ENCODE data around the gene EML5. TPM values are rescaled to one million over a fixed set of nuclear protein-coding genes. Genes with fewer than 3 reads are reported as not detected.

Gene EML5
- total RNA-seq, 1 donor from 2014 or later, result 2.0 TPM

DNA sequence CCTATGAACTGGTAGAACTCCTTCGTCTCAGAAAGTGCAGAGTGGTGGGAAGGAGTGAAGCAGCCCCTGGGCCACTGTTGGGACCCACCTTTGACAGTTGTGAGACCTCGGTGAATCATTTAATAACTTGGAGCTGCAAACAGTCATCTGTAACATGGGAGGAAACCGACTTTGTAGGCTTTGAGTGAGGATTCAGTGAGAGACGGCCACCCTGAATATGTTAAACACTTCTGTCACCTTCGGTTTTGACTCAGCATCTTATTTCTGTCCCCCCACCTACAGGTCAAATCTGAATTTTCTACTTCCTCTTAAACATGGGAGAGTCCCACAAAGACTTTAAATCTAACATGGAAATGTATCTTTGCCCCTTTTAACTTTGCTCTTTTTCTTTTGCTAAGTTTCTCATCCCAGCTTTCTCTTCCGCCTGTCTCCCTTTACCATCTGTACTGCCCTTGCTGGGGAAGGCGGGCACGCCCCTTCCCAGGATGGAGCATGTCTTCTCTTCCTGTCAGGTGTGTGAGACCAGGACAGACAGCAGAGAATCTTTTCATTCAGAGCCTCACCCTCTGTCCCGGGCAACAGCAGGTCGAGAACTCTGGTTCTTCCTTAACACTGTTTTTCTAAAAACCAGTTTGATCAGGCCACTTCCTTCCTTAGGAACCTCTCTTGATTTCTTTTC is 192.9 kb downstream of the EML5 start:
- TF ChIP-seq, protein P1, sequence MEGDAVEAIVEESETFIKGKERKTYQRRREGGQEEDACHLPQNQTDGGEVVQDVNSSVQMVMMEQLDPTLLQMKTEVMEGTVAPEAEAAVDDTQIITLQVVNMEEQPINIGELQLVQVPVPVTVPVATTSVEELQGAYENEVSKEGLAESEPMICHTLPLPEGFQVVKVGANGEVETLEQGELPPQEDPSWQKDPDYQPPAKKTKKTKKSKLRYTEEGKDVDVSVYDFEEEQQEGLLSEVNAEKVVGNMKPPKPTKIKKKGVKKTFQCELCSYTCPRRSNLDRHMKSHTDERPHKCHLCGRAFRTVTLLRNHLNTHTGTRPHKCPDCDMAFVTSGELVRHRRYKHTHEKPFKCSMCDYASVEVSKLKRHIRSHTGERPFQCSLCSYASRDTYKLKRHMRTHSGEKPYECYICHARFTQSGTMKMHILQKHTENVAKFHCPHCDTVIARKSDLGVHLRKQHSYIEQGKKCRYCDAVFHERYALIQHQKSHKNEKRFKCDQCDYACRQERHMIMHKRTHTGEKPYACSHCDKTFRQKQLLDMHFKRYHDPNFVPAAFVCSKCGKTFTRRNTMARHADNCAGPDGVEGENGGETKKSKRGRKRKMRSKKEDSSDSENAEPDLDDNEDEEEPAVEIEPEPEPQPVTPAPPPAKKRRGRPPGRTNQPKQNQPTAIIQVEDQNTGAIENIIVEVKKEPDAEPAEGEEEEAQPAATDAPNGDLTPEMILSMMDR (IDR thresholded peaks at IDR 0.05; ENCODE audit: unreplicated experiment), result no peak
- peaks cover 61% of the 10 kb centered on the region for H3K36me3 Mint-ChIP-seq
- H3K27ac Mint-ChIP-seq, result peak overlapping the region; percentile 19
- no peak overlapping the region for H3K4me3 Mint-ChIP-seq
- peaks cover 7% of the 10 kb centered on the region for H3K4me1 Mint-ChIP-seq
- no peaks in the 10 kb centered on the region for H3K27me3 Mint-ChIP-seq (ENCODE audit: low read depth)
- no peaks in the 10 kb centered on the region for H3K9me3 Mint-ChIP-seq
- DNase-seq (ENCODE audit: low spot score in 2 of 2, unreplicated experiment in 2 of 2), result no peak

DNA sequence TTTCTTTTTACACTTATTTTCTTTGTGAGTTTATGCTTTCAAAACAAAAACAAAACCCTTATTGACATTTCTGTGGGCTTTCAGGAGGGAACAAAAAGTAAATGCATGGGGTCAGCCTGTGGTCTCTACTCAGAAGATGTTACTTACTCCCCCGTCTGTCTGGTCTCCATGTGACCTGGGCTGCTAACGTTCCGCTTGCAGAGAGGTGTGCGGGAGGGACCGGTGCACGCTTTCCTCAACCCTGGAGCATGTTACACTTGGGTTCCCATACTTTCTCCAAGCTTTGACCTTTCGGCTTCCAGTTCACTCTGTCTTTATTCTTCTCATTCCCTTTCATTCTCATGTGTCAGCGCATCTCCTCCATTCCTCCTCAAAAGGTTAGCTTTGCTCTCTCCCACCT is 193.4 kb downstream of the EML5 start:
- Mint-ChIP-seq H3K9me3 (no peaks in the 10 kb centered on the region), H3K4me1 (peaks cover 7% of the 10 kb centered on the region), H3K27ac (no peak overlapping the region), H3K4me3 (no peak overlapping the region), H3K36me3 (peaks cover 64% of the 10 kb centered on the region), H3K27me3 (ENCODE audit: low read depth) (no peaks in the 10 kb centered on the region)
- TF ChIP-seq, protein P1 (IDR thresholded peaks at IDR 0.05; ENCODE audit: unreplicated experiment), result no peak
- no peak for DNase-seq (ENCODE audit: low spot score in 2 of 2, unreplicated experiment in 2 of 2)

DNA sequence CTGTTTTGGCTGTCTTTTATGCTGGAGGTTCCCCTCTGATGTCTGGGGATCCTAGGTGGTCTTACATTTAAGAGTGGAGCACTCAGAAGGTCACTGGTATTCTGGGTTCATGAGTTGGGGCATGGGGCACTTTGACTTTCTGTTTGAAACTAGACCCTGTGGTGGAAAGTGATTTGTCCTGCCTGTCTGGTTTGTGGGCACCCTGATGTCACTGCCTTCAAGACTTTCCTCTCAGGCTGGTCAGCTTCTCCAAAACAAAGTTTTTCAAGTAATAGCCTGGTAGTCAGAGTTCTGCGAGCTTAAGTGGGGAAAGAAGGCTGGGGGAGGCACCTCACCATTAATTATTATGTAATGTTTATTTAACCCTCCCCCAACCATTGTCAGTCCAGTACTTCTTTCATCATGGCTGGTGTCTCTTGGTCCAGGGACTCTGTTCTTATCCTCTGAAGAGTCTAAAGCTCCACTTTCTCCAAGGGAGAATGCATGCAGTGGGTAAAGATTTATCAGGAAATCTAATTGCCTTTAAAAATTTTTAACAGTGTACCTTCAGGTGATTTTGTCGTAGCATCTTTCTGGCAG is 194.6 kb downstream of the EML5 start:
- H3K27ac Mint-ChIP-seq, result peak overlapping the region; percentile 48
- DNase-seq (ENCODE audit: low spot score in 2 of 2, unreplicated experiment in 2 of 2), result no peak
- TF ChIP-seq, protein P1 (IDR thresholded peaks at IDR 0.05; ENCODE audit: unreplicated experiment), result no peak
- H3K4me1 Mint-ChIP-seq, result peaks cover 7% of the 10 kb centered on the region
- no peak overlapping the region for H3K4me3 Mint-ChIP-seq
- H3K36me3 Mint-ChIP-seq, result peaks cover 64% of the 10 kb centered on the region
- H3K9me3 Mint-ChIP-seq, result no peaks in the 10 kb centered on the region
- no peaks in the 10 kb centered on the region for H3K27me3 Mint-ChIP-seq (ENCODE audit: low read depth)

DNA sequence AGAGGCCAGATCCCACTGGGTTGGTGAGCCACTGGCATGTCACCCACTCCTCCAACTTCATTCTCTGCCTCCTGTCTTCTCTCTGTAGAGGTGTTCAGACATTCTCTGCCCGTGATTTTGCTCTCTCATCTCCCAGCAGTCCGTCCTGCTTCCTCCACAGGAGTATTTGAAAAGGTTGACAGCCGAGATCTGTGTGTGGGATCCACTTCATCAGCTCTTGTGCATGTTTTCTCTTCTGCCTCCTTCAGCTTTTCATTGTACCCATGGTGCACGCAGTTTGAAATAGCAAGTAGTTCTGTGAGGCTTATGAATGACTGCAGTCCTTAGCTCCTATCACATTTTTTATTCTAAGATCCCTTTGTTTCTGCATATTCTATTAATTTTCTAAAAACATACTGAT is 195.2 kb downstream of the EML5 start:
- H3K27ac Mint-ChIP-seq, result peak overlapping the region; percentile 47
- no peak for DNase-seq (ENCODE audit: low spot score in 2 of 2, unreplicated experiment in 2 of 2)
- H3K27me3 Mint-ChIP-seq (ENCODE audit: low read depth), result no peaks in the 10 kb centered on the region
- H3K9me3 Mint-ChIP-seq, result no peaks in the 10 kb centered on the region
- TF ChIP-seq, protein P1 (IDR thresholded peaks at IDR 0.05; ENCODE audit: unreplicated experiment), result no peak
- H3K36me3 Mint-ChIP-seq, result peaks cover 67% of the 10 kb centered on the region
- no peak overlapping the region for H3K4me3 Mint-ChIP-seq
- H3K4me1 Mint-ChIP-seq, result peaks cover 7% of the 10 kb centered on the region

DNA sequence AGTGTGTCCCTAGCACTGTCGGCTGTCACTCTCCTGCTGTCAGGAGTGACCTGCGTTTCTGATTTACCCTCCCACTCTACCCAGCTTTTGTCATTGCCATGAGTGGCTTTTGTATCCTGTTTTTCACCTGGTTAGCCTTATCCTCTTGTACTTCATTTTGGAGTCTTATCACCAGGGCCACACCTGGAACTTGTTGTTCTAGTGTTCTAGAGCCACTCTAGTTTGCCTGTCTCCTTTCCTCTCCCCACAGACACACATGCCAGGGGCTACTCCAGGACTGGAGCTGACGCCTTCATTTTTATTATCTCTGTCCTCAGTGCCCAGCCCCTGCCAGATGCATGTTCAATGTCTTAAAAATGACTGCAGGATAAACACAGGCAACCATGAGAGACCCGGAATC is 195.7 kb downstream of the EML5 start:
- H3K36me3 Mint-ChIP-seq, result peaks cover 69% of the 10 kb centered on the region
- DNase-seq (ENCODE audit: low spot score in 2 of 2, unreplicated experiment in 2 of 2), result no peak
- peaks cover 7% of the 10 kb centered on the region for H3K4me1 Mint-ChIP-seq
- H3K9me3 Mint-ChIP-seq, result no peaks in the 10 kb centered on the region
- H3K27me3 Mint-ChIP-seq (ENCODE audit: low read depth), result no peaks in the 10 kb centered on the region
- TF ChIP-seq, protein P1 (IDR thresholded peaks at IDR 0.05; ENCODE audit: unreplicated experiment), result no peak
- H3K4me3 Mint-ChIP-seq, result no peak overlapping the region
- H3K27ac Mint-ChIP-seq, result no peak overlapping the region
